Brain microvascular endothelial cell (primary cell): ENCODE measurements around the gene PGAM1.
A peak's percentile ranks its signal among the peaks of the same experiment; 100 is the strongest.

Experiments
- DNase-seq: peaks from one replicate; pipeline ENCODE4 v3.0.0-alpha.2; 2020
- H3K27ac ChIP-seq: fragments of 250-450 bp; sonication (Bioruptor Pico); 2 replicates; pipeline ENCODE4 v1.5.1; 2020; ENCODE audit warnings: mild to moderate bottlenecking, moderate library complexity
- H3K27me3 ChIP-seq: fragments of 250-450 bp; sonication (Bioruptor Pico); replicated peaks from 2 replicates; pipeline ENCODE4 v1.5.1; 2020; ENCODE audit warnings: mild to moderate bottlenecking
- H3K36me3 ChIP-seq: fragments of 250-450 bp; sonication (Bioruptor Pico); replicated peaks from 2 replicates; pipeline ENCODE4 v1.5.1; 2020; ENCODE audit warnings: mild to moderate bottlenecking
- H3K4me3 ChIP-seq: 2 replicates; pipeline ENCODE4 v1.5.1; 2011; ENCODE audit warnings: low read depth, mild to moderate bottlenecking, control low read depth, low read length, moderate library complexity
- in situ Hi-C: cut with HindIII; loops from 2 replicates; pipeline ENCODE4 v1.10.0; 2017; ENCODE audit warnings: low sequenced_read_pairs, low pct_ligation_motif_present
- TF ChIP-seq, protein P1 (sequence below): IDR thresholded peaks from 2 replicates; pipeline ENCODE4 v1.5.1; 2011; ENCODE audit warnings: low read depth, mild to moderate bottlenecking, moderate library complexity, low read length, control low read depth, inconsistent platforms; ENCODE audit errors: missing control alignments

The PGAM1 gene

DNA sequence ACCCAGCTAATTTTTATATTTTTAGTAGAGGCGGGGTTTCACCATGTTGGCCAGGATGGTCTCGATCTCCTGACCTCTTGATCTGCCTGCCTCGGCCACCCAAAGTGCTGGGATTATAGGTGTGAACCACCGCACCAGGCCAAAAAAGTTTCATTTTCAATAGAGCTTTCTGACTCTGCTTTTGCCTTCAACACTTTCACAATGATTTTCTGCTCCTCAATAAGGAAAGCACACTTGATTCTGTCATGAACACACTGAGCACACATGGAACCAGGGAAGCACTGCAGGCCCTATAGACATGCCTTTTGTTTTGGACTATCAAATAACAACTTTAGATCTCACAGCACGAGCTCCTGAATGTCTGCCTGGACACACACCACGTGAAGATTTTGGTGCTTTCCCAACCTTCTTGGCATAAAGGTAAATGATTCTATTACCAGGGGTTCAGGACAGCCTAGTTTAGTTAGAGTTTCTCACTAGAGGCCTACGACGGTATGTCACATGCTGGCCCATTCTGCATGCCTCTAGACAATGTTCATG is 32.9 kb upstream of the PGAM1 start:
- H3K27me3 ChIP-seq = no peaks in the 10 kb centered on the region
- H3K4me3 ChIP-seq = no peak overlapping the region
- H3K36me3 ChIP-seq = peaks cover 66% of the 10 kb centered on the region
- TF ChIP-seq, protein P1, sequence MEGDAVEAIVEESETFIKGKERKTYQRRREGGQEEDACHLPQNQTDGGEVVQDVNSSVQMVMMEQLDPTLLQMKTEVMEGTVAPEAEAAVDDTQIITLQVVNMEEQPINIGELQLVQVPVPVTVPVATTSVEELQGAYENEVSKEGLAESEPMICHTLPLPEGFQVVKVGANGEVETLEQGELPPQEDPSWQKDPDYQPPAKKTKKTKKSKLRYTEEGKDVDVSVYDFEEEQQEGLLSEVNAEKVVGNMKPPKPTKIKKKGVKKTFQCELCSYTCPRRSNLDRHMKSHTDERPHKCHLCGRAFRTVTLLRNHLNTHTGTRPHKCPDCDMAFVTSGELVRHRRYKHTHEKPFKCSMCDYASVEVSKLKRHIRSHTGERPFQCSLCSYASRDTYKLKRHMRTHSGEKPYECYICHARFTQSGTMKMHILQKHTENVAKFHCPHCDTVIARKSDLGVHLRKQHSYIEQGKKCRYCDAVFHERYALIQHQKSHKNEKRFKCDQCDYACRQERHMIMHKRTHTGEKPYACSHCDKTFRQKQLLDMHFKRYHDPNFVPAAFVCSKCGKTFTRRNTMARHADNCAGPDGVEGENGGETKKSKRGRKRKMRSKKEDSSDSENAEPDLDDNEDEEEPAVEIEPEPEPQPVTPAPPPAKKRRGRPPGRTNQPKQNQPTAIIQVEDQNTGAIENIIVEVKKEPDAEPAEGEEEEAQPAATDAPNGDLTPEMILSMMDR = no peak
- no peak for DNase-seq
- in situ Hi-C loops = no loop called here
- no peak overlapping the region for H3K27ac ChIP-seq

DNA sequence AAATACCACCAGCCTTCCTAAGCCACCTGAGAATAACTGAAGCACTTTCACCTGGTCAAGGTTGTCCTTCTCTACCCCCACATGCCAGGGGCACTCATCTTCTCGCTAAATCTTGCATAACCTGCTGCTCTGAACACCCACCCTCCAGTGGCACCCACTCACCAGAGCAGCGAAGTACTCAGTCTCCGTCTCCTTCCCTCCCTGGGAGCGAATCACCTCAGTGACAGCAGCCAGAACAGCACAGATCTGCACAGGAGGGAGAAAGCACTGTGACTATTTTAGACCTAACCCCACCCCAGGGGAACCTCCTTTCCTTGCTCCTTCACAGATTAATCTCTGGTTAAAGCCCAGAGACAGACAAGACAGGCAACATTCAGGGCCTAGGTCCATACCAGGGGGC is 29.9 kb upstream of the PGAM1 start:
- H3K36me3 ChIP-seq = peaks cover 47% of the 10 kb centered on the region
- in situ Hi-C loops = no loop called here

DNA sequence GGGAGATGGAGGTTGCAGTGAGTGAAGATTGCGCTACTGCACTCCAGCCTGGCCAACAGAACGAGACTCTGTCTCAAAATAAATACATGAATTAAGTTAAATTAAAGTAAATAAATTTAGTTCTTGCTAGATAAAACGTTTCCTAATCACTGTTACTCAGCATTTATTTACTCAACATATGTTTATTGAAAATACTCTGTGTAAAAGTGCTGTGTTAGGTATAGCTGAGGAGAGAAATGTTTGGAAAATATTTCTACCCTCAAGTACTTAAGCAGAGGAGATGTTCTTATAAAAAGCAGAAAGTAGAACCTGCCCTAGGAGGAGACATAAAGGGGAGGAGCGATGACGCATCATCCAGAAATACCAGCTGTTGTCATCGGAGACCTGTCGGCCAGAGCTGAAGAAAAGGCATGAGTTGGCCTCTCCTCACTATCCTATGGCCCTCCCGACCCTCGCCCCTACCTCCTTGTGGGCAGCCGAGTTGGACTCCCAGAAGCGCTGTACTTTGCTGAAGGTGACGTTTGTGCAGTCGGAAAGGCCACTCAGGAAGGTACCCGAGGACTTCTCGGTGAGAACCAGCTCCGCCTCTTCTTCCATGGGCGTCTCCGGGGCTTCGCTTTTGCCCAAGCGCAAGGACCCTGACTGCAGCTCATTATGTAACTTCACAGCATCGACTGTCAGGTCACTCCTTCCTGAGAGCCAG is 26.0 kb upstream of the PGAM1 start:
- no peaks in the 10 kb centered on the region for H3K27me3 ChIP-seq
- in situ Hi-C loops = no loop called here
- DNase-seq = peak; percentile 73
- H3K4me3 ChIP-seq = peak overlapping the region; percentile 93
- H3K36me3 ChIP-seq = peaks cover 20% of the 10 kb centered on the region
- TF ChIP-seq, protein P1 = no peak
- H3K27ac ChIP-seq = peak overlapping the region; percentile 73

More for the DNA sequence above, 29.9 kb upstream of the PGAM1 start:
- DNase-seq = no peak
- TF ChIP-seq, protein P1 = no peak
- no peak overlapping the region for H3K27ac ChIP-seq
- H3K27me3 ChIP-seq = no peaks in the 10 kb centered on the region
- no peak overlapping the region for H3K4me3 ChIP-seq

DNA sequence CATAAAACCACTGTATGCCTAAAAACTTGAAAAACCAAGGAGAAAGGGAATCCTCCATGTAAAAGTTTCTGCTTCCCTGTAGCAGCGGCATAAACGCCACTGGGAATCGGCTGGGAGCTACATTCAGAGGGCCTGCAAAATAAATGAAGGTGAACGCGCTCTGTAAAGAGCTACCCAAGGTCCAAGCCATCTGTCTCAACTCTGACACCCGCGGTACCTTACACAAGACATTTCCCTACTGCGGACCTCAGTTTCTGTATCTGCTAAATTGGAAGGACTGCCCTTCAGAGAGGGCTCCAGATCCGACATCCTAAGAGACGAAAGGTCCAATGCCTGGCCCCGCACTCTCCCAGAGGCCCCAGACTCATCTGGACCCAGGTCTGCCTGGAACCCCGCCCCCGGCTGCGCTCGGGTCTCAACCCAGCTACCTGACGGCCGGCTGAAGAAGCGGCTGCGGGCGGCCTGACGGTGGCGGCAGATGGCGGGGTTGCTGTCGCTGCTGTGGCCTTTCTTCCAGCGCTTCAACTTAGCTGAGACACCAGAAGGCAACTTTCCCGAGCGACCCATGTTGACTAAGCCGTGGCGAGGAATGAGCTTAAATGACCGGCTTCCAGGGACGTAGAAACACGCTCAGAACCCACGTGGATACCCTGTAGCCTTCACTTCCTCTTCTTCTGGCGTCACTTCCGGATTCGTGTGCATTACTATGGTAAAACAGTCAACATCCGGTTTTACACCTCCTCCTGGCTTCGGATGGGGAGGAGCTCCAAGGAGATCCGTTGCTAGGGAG is 25.1 kb upstream of the PGAM1 start, which contains the start of gene RRP12:
TSS of gene RRP12 (minus strand) at position 676 of the 790 bp plus-strand sequence. CDS start at position 567, 109 bp downstream.
- H3K27me3 ChIP-seq = no peaks in the 10 kb centered on the region
- TF ChIP-seq, protein P1 = peak; percentile 29
- DNase-seq = peak; percentile 98
- H3K27ac ChIP-seq = peak within 1 kb of the TSS; percentile 73
- H3K36me3 ChIP-seq = peaks cover 17% of the 10 kb centered on the region
- in situ Hi-C loops = no loop called here
- peak within 1 kb of the TSS; percentile 93 for H3K4me3 ChIP-seq

DNA sequence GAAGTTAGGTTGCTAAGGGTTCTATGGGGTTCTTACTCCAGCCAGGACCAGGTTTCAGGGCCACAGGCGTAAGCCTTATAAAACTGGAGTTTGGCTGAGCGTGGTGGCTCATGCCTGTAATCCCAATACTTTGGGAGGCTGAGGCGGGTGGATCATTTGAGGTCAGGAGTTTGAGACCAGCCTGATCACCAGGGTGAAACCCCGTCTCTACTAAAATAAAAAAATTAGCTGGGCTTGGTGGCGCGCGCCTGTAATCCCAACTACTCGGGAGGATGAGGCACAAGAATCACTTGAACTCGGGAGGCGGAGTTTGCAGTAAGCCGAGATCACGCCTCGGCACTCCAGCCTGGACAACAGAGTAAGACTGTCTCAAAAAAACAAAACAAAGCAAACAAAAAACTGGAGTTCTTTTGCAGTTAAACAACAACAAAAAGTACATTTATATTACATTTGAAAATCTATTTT is 24.5 kb upstream of the PGAM1 start:
- DNase-seq = no peak
- TF ChIP-seq, protein P1 = no peak
- in situ Hi-C loops = no loop called here
- Histone ChIP-seq H3K4me3 (peak overlapping the region; percentile 93), H3K27ac (peak overlapping the region; percentile 73), H3K36me3 (peaks cover 11% of the 10 kb centered on the region), H3K27me3 (no peaks in the 10 kb centered on the region)
